ENCODE data around the gene YTHDF1.

The YTHDF1 gene

DNA sequence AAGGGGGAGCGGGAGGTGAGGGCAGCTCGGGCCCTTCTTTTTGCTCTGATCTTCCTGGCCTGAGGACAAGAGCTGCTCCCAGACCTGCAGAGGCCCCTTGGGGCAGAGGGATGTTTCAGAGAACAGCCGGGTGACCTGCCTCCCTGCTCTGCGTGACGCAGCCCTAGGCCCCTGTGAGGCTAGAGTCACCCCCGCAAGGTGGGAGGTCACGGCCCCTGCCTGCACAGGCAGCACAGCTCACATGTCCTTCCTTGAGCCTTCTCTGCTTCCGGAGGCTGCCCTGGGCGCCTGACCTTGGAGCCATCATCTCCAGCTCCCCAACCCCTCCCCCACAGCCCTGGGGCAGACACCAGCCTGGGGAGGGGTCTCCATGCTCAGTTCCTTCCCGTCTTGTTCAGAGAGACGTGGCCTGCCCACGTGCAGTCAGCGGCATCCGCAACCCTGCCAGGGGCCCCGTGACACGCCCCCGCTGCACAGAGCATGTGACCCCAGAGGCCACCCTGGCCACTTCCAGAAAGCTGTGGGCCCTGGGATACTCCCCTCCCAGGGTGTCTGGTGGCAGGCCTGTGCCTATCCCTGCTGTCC, 19.6 kb upstream of the YTHDF1 start, which contains the start of gene BIRC7:
Gene BIRC7, plus strand, starts transcription at position 507 of the 585 bp plus-strand sequence. CDS start 192 bp downstream, outside the sequence.
- no peak for DNase-seq (ENCODE audit: low read depth)
- no peak for TF ChIP-seq CTCF (IDR thresholded peaks at IDR 0.05; ENCODE audit: insufficient read depth, low read depth, low read length, missing control alignments)
- no peak within 1 kb of the TSS for H3K4me3 ChIP-seq (ENCODE audit: low read length)

DNA sequence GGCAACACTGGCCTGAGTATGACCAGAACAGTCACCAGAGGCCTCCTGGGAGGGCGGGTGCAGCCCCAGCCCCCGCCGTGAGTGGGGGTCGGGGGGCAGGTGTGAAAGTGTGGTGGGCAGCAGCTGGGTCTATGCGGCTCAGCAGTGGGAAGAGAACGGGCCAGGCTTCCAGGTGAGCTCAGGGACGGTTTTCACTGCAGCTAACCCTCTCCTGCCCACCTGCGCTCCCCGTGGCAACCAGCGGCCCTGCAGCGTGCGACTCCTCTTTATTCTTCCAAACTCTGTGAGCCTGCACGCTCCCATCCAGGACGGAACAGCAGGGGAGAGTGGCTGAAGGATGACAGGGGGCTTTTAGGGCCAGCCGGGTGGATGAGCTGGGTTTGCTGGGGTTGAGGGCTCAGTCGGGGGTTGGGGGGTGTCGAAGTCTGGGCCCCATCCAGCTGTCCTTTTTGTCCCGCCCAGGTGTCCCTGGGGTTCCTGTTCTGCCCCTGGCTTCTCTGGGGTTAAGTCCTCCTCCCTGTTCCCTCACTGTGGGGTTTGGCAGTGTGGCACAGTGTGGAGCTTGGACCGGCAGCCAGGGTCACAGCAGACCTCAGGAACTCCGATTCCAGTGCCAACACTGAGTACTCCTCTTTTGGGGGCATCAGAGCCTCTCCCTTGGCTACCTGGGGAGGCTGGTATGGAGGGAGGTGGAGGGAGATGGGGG, 18.9 kb upstream of the YTHDF1 start:
- DNase-seq (ENCODE audit: low read depth): peak; percentile 68
- H3K4me3 ChIP-seq (ENCODE audit: low read length): no peak overlapping the region
- peak; percentile 71 for TF ChIP-seq CTCF (IDR thresholded peaks at IDR 0.05; ENCODE audit: insufficient read depth, low read depth, low read length, missing control alignments)

GRCh38 chr20:63233924-63234323, 18.0 kb upstream of the YTHDF1 start:
- DNase-seq (ENCODE audit: low read depth): no peak
- no peak for TF ChIP-seq CTCF (IDR thresholded peaks at IDR 0.05; ENCODE audit: insufficient read depth, low read depth, low read length, missing control alignments)
- H3K4me3 ChIP-seq (ENCODE audit: low read length): no peak overlapping the region

- no peak overlapping the region for H3K4me3 ChIP-seq (ENCODE audit: low read length)
- DNase-seq (ENCODE audit: low read depth): no peak
- no peak for TF ChIP-seq CTCF (IDR thresholded peaks at IDR 0.05; ENCODE audit: insufficient read depth, low read depth, low read length, missing control alignments)
Observed at GRCh38 chr20:63233061-63233344, 17.1 kb upstream of the YTHDF1 start.

- DNase-seq (ENCODE audit: low read depth): peak; percentile 71
- H3K4me3 ChIP-seq (ENCODE audit: low read length): no peak overlapping the region
- no peak for TF ChIP-seq CTCF (IDR thresholded peaks at IDR 0.05; ENCODE audit: insufficient read depth, low read depth, low read length, missing control alignments)
Observed at GRCh38 chr20:63232235-63233060, 16.5 kb upstream of the YTHDF1 start.

DNA sequence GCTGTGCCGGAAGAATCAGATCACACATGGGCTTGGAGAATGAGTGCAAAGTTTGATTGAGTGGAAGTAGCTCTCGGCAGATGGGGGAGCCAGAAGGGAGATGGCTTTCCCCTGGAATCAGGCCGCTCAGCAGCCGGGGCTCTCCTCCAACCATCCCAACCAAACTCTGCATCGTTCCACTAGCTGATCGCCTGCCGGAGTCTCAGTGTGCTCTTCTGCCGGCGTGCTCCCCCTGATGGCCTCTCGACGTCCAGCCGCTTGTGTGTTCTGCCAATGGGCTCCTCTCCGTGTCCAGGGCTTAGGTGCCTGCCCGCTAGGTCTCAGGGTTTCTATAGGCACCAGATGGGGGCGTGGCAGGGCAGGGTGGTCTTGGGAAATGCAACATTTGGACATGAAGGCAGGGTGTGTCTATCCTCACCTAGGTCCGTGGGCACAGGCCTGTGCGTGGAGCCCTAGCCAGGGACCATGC, 14.9 kb upstream of the YTHDF1 start:
- no peak overlapping the region for H3K4me3 ChIP-seq (ENCODE audit: low read length)
- DNase-seq (ENCODE audit: low read depth): peak; percentile 66
- peak; percentile 65 for TF ChIP-seq CTCF (IDR thresholded peaks at IDR 0.05; ENCODE audit: insufficient read depth, low read depth, low read length, missing control alignments)

Measured in epithelial cell of esophagus (primary cell).